Fibroblast of villous mesenchyme (primary cell): Measurements from ENCODE around the gene HLA-DQA1. TPM values are rescaled to one million over a fixed set of nuclear protein-coding genes. Genes with fewer than 3 reads are reported as not detected.
"Not testable (repeated sequence)": the region's sequence is repeated elsewhere in the genome, so short reads cannot be mapped to it uniquely, and the experiment has no call there.

Experiments
- DNase-seq: peaks from one replicate; pipeline ENCODE4 v3.0.0-alpha.2; 2010; ENCODE audit warnings: low read depth
- H3K4me3 ChIP-seq: 2 replicates; pipeline ENCODE4 v1.5.1; 2011; ENCODE audit warnings: low read depth, mild to moderate bottlenecking, low read length
- CTCF ChIP-seq: IDR thresholded peaks from 2 replicates; pipeline ENCODE4 v1.5.1; 2012; ENCODE audit warnings: low read depth, mild to moderate bottlenecking, low read length; ENCODE audit not compliant: insufficient read depth
- total RNA-seq: library from RNA; depleted of rRNA; stranded (reverse); fragments of >200 nt; gene quantifications from 2 replicates; pipeline ENCODE4 v1.2.3, GENCODE V29; 2012

The HLA-DQA1 gene
- total RNA-seq, 1 donor, result not detected

GRCh38 chr6:32642720-32643106 lies 5.5 kb downstream of the HLA-DQA1 start:
- DNase-seq, result no peak
- no peak for TF ChIP-seq CTCF
- H3K4me3 ChIP-seq, result no peak overlapping the region

GRCh38 chr6:32643904-32644303 lies 6.7 kb downstream of the HLA-DQA1 start:
- DNase-seq, result no peak
- H3K4me3 ChIP-seq, result no peak overlapping the region
- TF ChIP-seq CTCF, result no peak

- DNase-seq, result no peak
Measured at GRCh38 chr6:32645047-32645703, 8.0 kb downstream of the HLA-DQA1 start.

GRCh38 chr6:32655203-32655710 lies 18.1 kb downstream of the HLA-DQA1 start:
- no peak for DNase-seq
- TF ChIP-seq CTCF, result no peak
- H3K4me3 ChIP-seq, result no peak overlapping the region

More at GRCh38 chr6:32645047-32645703, 8.0 kb downstream of the HLA-DQA1 start:
- H3K4me3 ChIP-seq, result no peak overlapping the region
- TF ChIP-seq CTCF, result no peak

- H3K4me3 ChIP-seq, DNase-seq: not testable (repeated sequence)
Measured at GRCh38 chr6:32657329-32657728, 20.1 kb downstream of the HLA-DQA1 start.

GRCh38 chr6:32657819-32658218 lies 20.6 kb downstream of the HLA-DQA1 start:
- not testable (repeated sequence) for DNase-seq, H3K4me3 ChIP-seq

GRCh38 chr6:32658268-32658897 lies 21.2 kb downstream of the HLA-DQA1 start:
- DNase-seq, result no peak
- H3K4me3 ChIP-seq, result no peak overlapping the region
- TF ChIP-seq CTCF, result no peak
